Right atrium auricular region (tissue), 2 donors: ENCODE data around the gene NUTF2. TPM values are rescaled to one million over a fixed set of nuclear protein-coding genes. Genes with fewer than 3 reads are reported as not detected.
"Not testable (repeated sequence)": the region's sequence is repeated elsewhere in the genome, so short reads cannot be mapped to it uniquely, and the experiment has no call there.

Experiments
- DNase-seq: peaks from one replicate; pipeline ENCODE4 v3.0.0-alpha.2; 2019; ENCODE audit warnings: low spot score
- H3K27ac ChIP-seq, 2 donors: fragments of 200-600 bp; sonication (generic); 1 replicate in 1 of 2; 2 replicates in 1 of 2; pipeline ENCODE4 v1.5.1; 2016 to 2019
- H3K27me3 ChIP-seq, 2 donors: fragments of 200-600 bp; sonication (generic); one replicate each; pipeline versions ENCODE4 v1.5.1 to v1.6.0; 2017 to 2019
- H3K36me3 ChIP-seq: fragments of 200-600 bp; sonication (generic); one replicate; pipeline ENCODE4 v1.5.1; 2016
- H3K4me1 ChIP-seq, 2 donors: fragments of 200-600 bp; sonication (generic); one replicate each; pipeline versions ENCODE4 v1.5.1 to v1.6.0; 2017 to 2019
- H3K4me3 ChIP-seq, 2 donors: fragments of 200-600 bp; sonication (generic); 1 replicate in 1 of 2; 2 replicates in 1 of 2; pipeline ENCODE4 v1.5.1; 2017 to 2019; ENCODE audit warnings: mild to moderate bottlenecking in 1 of 2, moderate library complexity in 1 of 2
- H3K9me3 ChIP-seq, 2 donors: fragments of 200-600 bp; sonication (generic); one replicate each; pipeline ENCODE4 v1.5.1; 2019
- total RNA-seq, 2 donors: library from RNA; depleted of rRNA; stranded (reverse); fragments of >200 nt; gene quantifications; one replicate each; pipeline ENCODE4 v1.1.0, GENCODE V29; 2016
- TF ChIP-seq, protein P1 (sequence below), 2 donors: fragments of 200-600 bp; sonication (generic); IDR thresholded peaks; one replicate each; pipeline ENCODE4 v1.5.1; 2019; ENCODE audit warnings: antibody characterized with exemption in 2 of 2

The NUTF2 gene
- total RNA-seq, 2 donors from 2014 or later = 44.6 to 132 TPM

DNA sequence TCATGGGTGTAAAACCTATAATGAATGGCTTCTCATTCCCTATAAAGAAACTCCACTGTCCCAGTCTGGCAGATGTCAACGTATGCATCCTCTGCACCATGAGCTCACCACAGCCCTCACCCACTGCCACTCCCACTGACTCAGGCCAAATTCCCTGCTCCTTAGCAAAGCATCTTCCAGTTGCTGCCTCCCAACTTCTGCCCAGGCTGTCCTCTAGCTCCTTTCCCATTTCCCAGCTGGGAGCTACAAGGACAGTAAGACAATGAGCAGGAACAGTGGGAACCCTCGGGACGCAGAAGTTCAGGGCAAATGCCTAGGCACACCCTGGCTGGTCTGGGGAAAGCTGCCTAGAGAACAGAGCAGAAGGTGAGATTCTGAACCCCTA, 13.7 kb upstream of the NUTF2 start:
- Histone ChIP-seq H3K27me3 (no peaks in the 10 kb centered on the region), H3K4me1 (peaks cover 0 to 17% of the 10 kb centered on the region in 2 donors), H3K4me3 (peak overlapping the region; percentile 76 to 98), H3K36me3 (peaks cover 33% of the 10 kb centered on the region), H3K9me3 (no peaks in the 10 kb centered on the region), H3K27ac (peak overlapping the region; percentile 69 to 70)
- TF ChIP-seq, protein P1, sequence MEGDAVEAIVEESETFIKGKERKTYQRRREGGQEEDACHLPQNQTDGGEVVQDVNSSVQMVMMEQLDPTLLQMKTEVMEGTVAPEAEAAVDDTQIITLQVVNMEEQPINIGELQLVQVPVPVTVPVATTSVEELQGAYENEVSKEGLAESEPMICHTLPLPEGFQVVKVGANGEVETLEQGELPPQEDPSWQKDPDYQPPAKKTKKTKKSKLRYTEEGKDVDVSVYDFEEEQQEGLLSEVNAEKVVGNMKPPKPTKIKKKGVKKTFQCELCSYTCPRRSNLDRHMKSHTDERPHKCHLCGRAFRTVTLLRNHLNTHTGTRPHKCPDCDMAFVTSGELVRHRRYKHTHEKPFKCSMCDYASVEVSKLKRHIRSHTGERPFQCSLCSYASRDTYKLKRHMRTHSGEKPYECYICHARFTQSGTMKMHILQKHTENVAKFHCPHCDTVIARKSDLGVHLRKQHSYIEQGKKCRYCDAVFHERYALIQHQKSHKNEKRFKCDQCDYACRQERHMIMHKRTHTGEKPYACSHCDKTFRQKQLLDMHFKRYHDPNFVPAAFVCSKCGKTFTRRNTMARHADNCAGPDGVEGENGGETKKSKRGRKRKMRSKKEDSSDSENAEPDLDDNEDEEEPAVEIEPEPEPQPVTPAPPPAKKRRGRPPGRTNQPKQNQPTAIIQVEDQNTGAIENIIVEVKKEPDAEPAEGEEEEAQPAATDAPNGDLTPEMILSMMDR (IDR thresholded peaks at IDR 0.05) = no peak
- no peak for DNase-seq

DNA sequence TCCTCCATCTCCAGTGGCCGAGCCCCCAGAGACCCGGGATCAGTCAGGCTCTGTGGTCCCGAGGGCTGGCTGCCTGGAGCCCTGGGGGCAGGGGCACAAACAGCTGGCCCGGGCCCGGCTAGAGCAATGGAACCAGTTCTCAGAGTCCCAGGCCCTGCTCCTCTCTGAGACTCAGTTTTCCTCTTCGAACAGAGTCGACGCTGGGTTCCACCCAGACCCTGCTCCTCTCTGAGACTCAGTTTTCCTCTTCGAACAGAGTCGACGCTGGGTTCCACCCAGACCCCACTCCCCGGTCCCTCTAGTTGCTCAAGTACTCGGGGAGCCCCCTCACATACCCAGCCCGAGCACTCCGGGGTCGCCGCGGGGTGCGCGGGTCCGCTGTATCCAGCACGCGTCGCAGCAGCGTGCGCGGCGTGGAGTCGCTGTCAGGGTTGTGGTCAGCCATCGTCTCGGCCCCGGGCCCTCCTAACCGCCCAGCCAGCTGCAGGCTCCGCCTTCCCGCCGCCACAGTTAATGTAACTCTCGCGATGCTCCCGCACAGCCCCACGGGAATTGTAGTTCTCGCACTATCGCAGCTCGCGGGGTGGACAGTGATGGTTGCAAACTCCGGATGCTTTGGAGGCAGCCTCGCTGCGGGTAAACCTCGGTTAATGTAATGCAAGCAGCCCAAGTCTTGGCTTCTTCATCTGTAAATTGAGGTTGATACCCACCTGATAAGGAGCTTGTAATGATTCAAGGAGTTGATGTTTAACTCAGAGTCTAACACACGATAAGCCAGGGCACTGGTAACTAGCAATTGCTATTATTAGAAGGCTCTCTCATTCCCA, 13.1 kb upstream of the NUTF2 start:
- peak; percentile 96 for DNase-seq
- Histone ChIP-seq H3K4me1 (peaks cover 0 to 17% of the 10 kb centered on the region in 2 donors), H3K27me3 (no peaks in the 10 kb centered on the region), H3K36me3 (peaks cover 27% of the 10 kb centered on the region), H3K27ac (peak overlapping the region; percentile 69 to 70), H3K4me3 (peak overlapping the region; percentile 76 to 98), H3K9me3 (no peaks in the 10 kb centered on the region)
- TF ChIP-seq, protein P1 (IDR thresholded peaks at IDR 0.05) = no peak

DNA sequence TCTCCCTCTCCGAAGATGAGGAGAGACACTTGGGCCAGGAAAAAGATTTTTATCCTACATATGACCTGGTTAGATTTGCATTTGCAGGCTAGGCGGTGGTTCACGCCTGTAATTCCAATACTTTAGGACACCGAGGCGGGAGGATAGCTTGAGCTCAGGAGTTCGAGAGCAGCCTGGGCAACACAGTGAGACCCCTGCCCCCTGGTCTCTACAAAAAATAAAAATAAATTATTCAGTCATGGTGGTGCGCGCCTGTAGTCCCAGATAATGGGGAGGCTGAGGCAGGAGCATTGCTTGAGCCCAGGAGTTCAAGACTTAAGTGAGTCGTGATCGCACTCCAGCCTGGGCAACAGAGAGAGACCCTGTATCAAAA, 12.5 kb upstream of the NUTF2 start:
- TF ChIP-seq, protein P1 (IDR thresholded peaks at IDR 0.05) = no peak
- H3K4me3 ChIP-seq = peak overlapping the region; percentile 76 to 98
- H3K9me3 ChIP-seq = no peaks in the 10 kb centered on the region
- DNase-seq = no peak
- H3K36me3 ChIP-seq = peaks cover 21% of the 10 kb centered on the region
- H3K27ac ChIP-seq = peak overlapping the region; percentile 69 to 70
- no peaks in the 10 kb centered on the region for H3K27me3 ChIP-seq
- H3K4me1 ChIP-seq = peaks cover 0 to 17% of the 10 kb centered on the region in 2 donors

DNA sequence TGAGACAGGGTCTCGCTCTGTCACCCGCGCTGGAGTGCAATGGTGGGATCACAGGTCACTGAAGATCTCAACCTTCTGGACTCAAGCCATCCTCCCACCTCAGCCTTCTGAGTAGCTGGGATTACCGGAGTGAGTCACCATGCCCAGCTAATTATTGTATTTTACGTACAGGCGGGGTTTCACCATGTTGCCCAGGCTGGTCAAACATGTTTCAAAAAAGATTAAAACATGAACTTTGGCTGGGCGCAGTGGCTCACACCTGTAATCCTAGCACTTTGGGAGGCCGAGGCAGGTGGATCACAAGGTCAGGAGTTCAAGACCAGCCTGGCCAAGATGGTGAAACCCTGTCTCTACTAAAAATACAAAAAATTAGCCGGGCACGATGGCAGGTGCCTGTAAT, 9.5 kb upstream of the NUTF2 start:
- H3K4me1 ChIP-seq = peaks cover 0 to 21% of the 10 kb centered on the region in 2 donors
- not testable (repeated sequence) for H3K36me3 ChIP-seq, DNase-seq, H3K4me3 ChIP-seq, H3K27ac ChIP-seq, H3K27me3 ChIP-seq, H3K9me3 ChIP-seq

DNA sequence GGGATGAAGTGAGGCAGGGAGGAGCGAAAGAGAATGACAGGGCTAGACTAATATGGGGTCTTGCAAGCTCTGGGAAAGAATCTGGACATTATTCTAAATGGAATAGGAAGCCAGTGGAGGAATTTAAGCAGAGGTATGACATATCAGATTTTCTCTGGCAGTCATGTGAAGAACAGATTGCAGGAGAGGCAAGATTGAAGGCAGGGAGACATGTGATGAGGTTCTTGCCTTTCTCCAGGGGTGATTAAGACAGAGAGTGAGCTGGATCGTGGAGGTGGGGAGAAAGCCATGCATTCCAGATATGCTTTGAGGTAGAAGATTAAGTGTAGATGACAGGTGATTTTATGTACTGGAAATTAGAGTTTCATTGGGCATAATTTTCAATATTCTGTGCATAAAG, 8.9 kb upstream of the NUTF2 start:
- no peak overlapping the region for H3K27ac ChIP-seq
- no peaks in the 10 kb centered on the region for H3K27me3 ChIP-seq
- TF ChIP-seq, protein P1 (IDR thresholded peaks at IDR 0.05) = no peak
- H3K36me3 ChIP-seq = no peaks in the 10 kb centered on the region
- DNase-seq = no peak
- peaks cover 0 to 21% of the 10 kb centered on the region in 2 donors for H3K4me1 ChIP-seq
- H3K9me3 ChIP-seq = no peaks in the 10 kb centered on the region
- H3K4me3 ChIP-seq = no peak overlapping the region

DNA sequence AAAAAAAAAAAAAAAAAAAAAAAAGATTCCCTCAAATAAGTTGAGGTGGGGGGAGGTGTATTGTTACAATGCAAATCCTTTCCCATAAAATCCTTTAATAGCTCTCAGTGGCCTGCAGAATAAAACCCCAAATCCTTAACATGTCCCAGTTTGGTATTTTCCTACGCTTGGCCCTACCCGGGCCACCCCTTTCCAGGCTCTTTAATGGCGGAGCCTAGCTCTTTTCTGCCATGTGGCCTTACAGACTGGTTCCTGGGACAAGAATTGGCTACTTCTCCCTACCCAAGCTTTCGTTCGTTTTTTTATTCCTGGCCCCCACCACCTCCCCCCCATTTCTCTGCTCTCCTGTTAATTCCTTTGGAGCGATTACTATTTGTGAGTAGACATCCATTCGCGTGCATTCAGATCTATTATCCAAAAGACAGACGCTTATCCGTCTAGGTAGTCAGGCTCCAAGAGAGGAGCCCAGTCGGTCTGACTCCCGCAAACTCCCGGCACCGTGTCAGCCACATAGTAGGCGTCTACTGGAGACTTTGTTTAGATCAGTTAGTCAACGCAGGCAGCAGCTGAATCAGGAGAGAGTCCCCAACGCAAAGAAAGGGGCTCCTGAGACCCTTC, 5.4 kb upstream of the NUTF2 start:
- Histone ChIP-seq H3K4me3 (peak overlapping the region; percentile 77 to 99), H3K9me3 (no peaks in the 10 kb centered on the region), H3K4me1 (peaks cover 0 to 43% of the 10 kb centered on the region in 2 donors), H3K36me3 (no peaks in the 10 kb centered on the region), H3K27me3 (no peaks in the 10 kb centered on the region), H3K27ac (peak overlapping the region; percentile 99 to 100)
- TF ChIP-seq, protein P1 (IDR thresholded peaks at IDR 0.05) = no peak
- DNase-seq = no peak
